GM18870 (cell line): ENCODE measurements around the gene DECR2.

Source experiments
- ATAC-seq: cut with Tn5 transposase; IDR thresholded peaks from one replicate; pipeline ENCODE4 v1.9.1; 2021; ENCODE audit warnings: moderate library complexity; ENCODE audit not compliant: unreplicated experiment

The DECR2 gene

GRCh38 chr16:364595-365491, 36.8 kb upstream of the DECR2 start:
- no peak for ATAC-seq

GRCh38 chr16:366476-366875, 35.2 kb upstream of the DECR2 start:
- ATAC-seq: no peak

- ATAC-seq: no peak
Observed at GRCh38 chr16:367333-367903, 34.3 kb upstream of the DECR2 start.

GRCh38 chr16:368388-369158, 33.1 kb upstream of the DECR2 start:
- no peak for ATAC-seq

GRCh38 chr16:369275-369865, 32.3 kb upstream of the DECR2 start:
- no peak for ATAC-seq

- ATAC-seq: no peak
Observed at GRCh38 chr16:369866-370436, 31.7 kb upstream of the DECR2 start.

GRCh38 chr16:370443-370842, 31.2 kb upstream of the DECR2 start, which contains the start of gene MRPL28:
Gene MRPL28, minus strand, starts transcription at chr16:370538. Its CDS starts 320 bp downstream, at chr16:370218.
- ATAC-seq: peak; percentile 63

GRCh38 chr16:370979-371514, 30.6 kb upstream of the DECR2 start:
- no peak for ATAC-seq

- ATAC-seq: no peak
Observed at GRCh38 chr16:371515-372301, 30.0 kb upstream of the DECR2 start.

- ATAC-seq: no peak
Observed at GRCh38 chr16:372302-372983, 29.2 kb upstream of the DECR2 start.

- ATAC-seq: no peak
Observed at GRCh38 chr16:373020-373598, 28.6 kb upstream of the DECR2 start.

- ATAC-seq: no peak
Observed at GRCh38 chr16:373848-374615, 27.7 kb upstream of the DECR2 start.

GRCh38 chr16:374616-374926, 27.1 kb upstream of the DECR2 start:
- no peak for ATAC-seq

- no peak for ATAC-seq
Observed at GRCh38 chr16:375212-375611, 26.5 kb upstream of the DECR2 start.

GRCh38 chr16:375927-376816, 25.5 kb upstream of the DECR2 start:
- ATAC-seq: no peak

- ATAC-seq: no peak
Observed at GRCh38 chr16:376817-377418, 24.8 kb upstream of the DECR2 start.

- ATAC-seq: no peak
Observed at GRCh38 chr16:377419-377951, 24.2 kb upstream of the DECR2 start.
